GOT3 (cell line): ENCODE results near the gene NLGN1.

Experiments
- DNase-seq: peaks from one replicate; lab custom pipeline; 2025; ENCODE audit warnings: mixed read lengths; lab: John Stamatoyannopoulos, UW

The NLGN1 gene

GRCh38 chr3:174097686-174098085 lies 700.1 kb downstream of the NLGN1 start:
- no peak for DNase-seq

GRCh38 chr3:174098746-174099145 lies 701.2 kb downstream of the NLGN1 start:
- no peak for DNase-seq

- no peak for DNase-seq
Observed at GRCh38 chr3:174099724-174100123, 702.2 kb downstream of the NLGN1 start.

GRCh38 chr3:174100744-174101143 lies 703.2 kb downstream of the NLGN1 start:
- DNase-seq = no peak

- no peak for DNase-seq
Observed at GRCh38 chr3:174101244-174101643, 703.7 kb downstream of the NLGN1 start.

GRCh38 chr3:174102274-174102673 lies 704.7 kb downstream of the NLGN1 start:
- no peak for DNase-seq

GRCh38 chr3:174102866-174103265 lies 705.3 kb downstream of the NLGN1 start:
- DNase-seq = no peak

- no peak for DNase-seq
Observed at GRCh38 chr3:174110761-174111160, 713.2 kb downstream of the NLGN1 start.

GRCh38 chr3:174111776-174112175 lies 714.2 kb downstream of the NLGN1 start:
- DNase-seq = no peak

- no peak for DNase-seq
Observed at GRCh38 chr3:174116421-174116820, 718.9 kb downstream of the NLGN1 start.

- no peak for DNase-seq
Observed at GRCh38 chr3:174120997-174121396, 723.5 kb downstream of the NLGN1 start.

- DNase-seq = no peak
Observed at GRCh38 chr3:174122411-174122810, 724.9 kb downstream of the NLGN1 start.

GRCh38 chr3:174125267-174125824 lies 727.8 kb downstream of the NLGN1 start:
- DNase-seq = no peak

- no peak for DNase-seq
Observed at GRCh38 chr3:174126990-174127758, 729.6 kb downstream of the NLGN1 start.

- DNase-seq = no peak
Observed at GRCh38 chr3:174132006-174132405, 734.5 kb downstream of the NLGN1 start.

GRCh38 chr3:174132421-174133042 lies 735.0 kb downstream of the NLGN1 start:
- no peak for DNase-seq

- DNase-seq = no peak
Observed at GRCh38 chr3:174146008-174146407, 748.5 kb downstream of the NLGN1 start.

GRCh38 chr3:174147798-174148197 lies 750.3 kb downstream of the NLGN1 start:
- no peak for DNase-seq

GRCh38 chr3:174153871-174154270 lies 756.3 kb downstream of the NLGN1 start:
- no peak for DNase-seq

GRCh38 chr3:174156200-174156599 lies 758.7 kb downstream of the NLGN1 start:
- DNase-seq = no peak

- DNase-seq = no peak
Observed at GRCh38 chr3:174158674-174159073, 761.1 kb downstream of the NLGN1 start.

- no peak for DNase-seq
Observed at GRCh38 chr3:174159604-174160003, 762.1 kb downstream of the NLGN1 start.

- no peak for DNase-seq
Observed at GRCh38 chr3:174162550-174162949, 765.0 kb downstream of the NLGN1 start.
